Superior temporal gyrus (tissue), 1 donor: ENCODE results near the gene KRT28.

Experiments used
- DNase-seq: peaks from one replicate; pipeline ENCODE4 v3.0.0-alpha.2; 2016; ENCODE audit errors: extremely low spot score

Gene KRT28

GRCh38 chr17:40799859-40800258 lies at the start of gene KRT28:
Gene KRT28 (minus strand): TSS chr17:40799959. CDS start chr17:40799893, 66 bp downstream.
- no peak for DNase-seq

GRCh38 chr17:40848583-40849235 lies 49.0 kb upstream of the KRT28 start:
- DNase-seq = no peak

- no peak for DNase-seq
These were observed 46.9 kb upstream of the KRT28 start for GRCh38 chr17:40846515-40847144.

- no peak for DNase-seq
These were observed 44.9 kb upstream of the KRT28 start for GRCh38 chr17:40844671-40845107.

- DNase-seq = no peak
These were observed 43.5 kb upstream of the KRT28 start for GRCh38 chr17:40843242-40843641.

GRCh38 chr17:40841246-40841645 lies 41.5 kb upstream of the KRT28 start:
- DNase-seq = no peak

- DNase-seq = no peak
These were observed 39.4 kb upstream of the KRT28 start for GRCh38 chr17:40839194-40839593.

GRCh38 chr17:40836020-40836419 lies 36.3 kb upstream of the KRT28 start:
- DNase-seq = no peak

- DNase-seq = no peak
These were observed 34.1 kb upstream of the KRT28 start for GRCh38 chr17:40833882-40834281.

- no peak for DNase-seq
These were observed 33.1 kb upstream of the KRT28 start for GRCh38 chr17:40832840-40833239.

- no peak for DNase-seq
These were observed 30.5 kb upstream of the KRT28 start for GRCh38 chr17:40830085-40830776.

GRCh38 chr17:40828454-40829044 lies 28.8 kb upstream of the KRT28 start:
- no peak for DNase-seq

- no peak for DNase-seq
These were observed 28.1 kb upstream of the KRT28 start for GRCh38 chr17:40827746-40828453.

- DNase-seq = no peak
These were observed 25.8 kb upstream of the KRT28 start for GRCh38 chr17:40825599-40825998.

GRCh38 chr17:40824015-40824832 lies 24.5 kb upstream of the KRT28 start:
- DNase-seq = no peak

- no peak for DNase-seq
These were observed 22.5 kb upstream of the KRT28 start, which contains the start of gene KRT10 for GRCh38 chr17:40822132-40822812. Gene KRT10 (minus strand): TSS chr17:40822614. CDS start chr17:40822585, 29 bp downstream.

- DNase-seq = no peak
These were observed 21.8 kb upstream of the KRT28 start for GRCh38 chr17:40821536-40821935.

- DNase-seq = no peak
These were observed 20.6 kb upstream of the KRT28 start for GRCh38 chr17:40820228-40820838.

GRCh38 chr17:40819528-40820125 lies 19.9 kb upstream of the KRT28 start:
- no peak for DNase-seq
